GM18951 (cell line): ENCODE results near the gene CBY1.
"Not testable (repeated sequence)": the region's sequence is repeated elsewhere in the genome, so short reads cannot be mapped to it uniquely, and the experiment has no call there.

Experiments
- POLR2A ChIP-seq: IDR thresholded peaks from 4 replicates; pipeline ENCODE4 v1.6.1; 2011; ENCODE audit warnings: mild to moderate bottlenecking; ENCODE audit not compliant: insufficient read length, insufficient read depth; ENCODE audit errors: extremely low read depth
- in situ Hi-C: fragments of 300-500 bp; cut with MboI; formaldehyde crosslinking; loops from one replicate; pipeline ENCODE4 v1.12.0; 2022; ENCODE audit warnings: low sequenced_read_pairs, mixed read lengths, inconsistent platforms; ENCODE audit not compliant: unreplicated experiment

The CBY1 gene

DNA sequence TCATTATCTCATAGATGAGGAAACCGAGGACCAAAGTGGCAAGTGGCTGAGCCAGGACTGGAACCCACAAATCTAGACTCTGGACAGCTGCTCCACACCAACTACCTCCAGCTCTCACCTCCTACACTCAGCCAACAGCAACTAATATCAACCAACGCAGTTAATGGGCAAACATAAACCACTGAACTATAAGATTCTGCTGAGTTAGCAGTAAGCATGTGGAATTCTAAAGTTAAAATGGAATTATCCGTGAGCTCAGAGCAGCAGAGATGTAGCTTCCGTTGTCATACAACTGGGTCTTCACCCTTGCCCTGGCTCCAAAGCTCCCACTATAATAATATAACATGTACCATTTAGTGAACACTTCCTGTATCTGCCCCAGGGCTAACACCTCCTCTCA, 27.3 kb upstream of the CBY1 start:
- TF ChIP-seq POLR2A = no peak
- in situ Hi-C loops = no loop called here

DNA sequence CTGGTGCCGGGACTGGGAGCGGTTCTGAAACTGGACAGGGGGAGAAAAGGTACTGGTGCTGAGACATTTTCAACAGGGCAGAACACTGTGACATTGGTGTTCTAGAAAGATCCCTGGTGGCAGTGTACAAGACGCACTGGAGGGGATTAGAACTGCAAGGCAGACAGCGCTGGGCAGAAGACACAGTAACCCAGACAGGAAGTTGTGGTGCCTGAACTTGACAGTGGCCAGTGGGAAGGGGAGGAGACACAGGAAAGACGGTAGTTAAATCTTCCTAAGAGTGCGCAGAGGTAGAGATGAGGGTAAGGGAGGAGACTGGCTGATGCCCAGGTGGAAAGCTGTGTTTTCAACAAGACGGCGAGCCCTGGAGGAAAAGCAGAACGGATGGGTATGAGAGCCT, 24.7 kb upstream of the CBY1 start:
- in situ Hi-C loops = no loop called here
- TF ChIP-seq POLR2A = no peak

- in situ Hi-C loops = no loop called here
- no peak for TF ChIP-seq POLR2A
Observed at GRCh38 chr22:38632528-38632927, 23.9 kb upstream of the CBY1 start.

- TF ChIP-seq POLR2A = no peak
- in situ Hi-C loops = no loop called here
Observed at GRCh38 chr22:38638216-38638615, 18.2 kb upstream of the CBY1 start.

DNA sequence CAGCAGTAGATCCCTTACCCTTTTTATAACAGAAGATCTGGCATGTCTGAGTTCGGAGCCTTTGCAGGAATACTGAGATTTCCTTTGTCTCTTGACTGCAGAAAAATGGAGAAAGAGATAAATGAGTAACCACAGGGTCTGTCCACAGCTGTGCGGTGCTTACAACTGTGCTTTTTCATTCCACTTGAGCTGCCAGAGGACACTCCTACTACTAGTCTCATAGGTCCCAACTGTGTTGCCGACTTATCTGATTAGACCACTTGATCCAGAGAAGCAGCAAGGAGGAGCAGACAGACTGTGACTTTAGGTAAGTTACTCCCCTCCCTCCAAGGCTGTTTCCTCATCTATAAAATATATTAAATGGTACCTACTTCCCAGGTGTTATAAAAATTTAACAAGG, 17.7 kb upstream of the CBY1 start:
- TF ChIP-seq POLR2A = no peak
- in situ Hi-C loops = no loop called here

DNA sequence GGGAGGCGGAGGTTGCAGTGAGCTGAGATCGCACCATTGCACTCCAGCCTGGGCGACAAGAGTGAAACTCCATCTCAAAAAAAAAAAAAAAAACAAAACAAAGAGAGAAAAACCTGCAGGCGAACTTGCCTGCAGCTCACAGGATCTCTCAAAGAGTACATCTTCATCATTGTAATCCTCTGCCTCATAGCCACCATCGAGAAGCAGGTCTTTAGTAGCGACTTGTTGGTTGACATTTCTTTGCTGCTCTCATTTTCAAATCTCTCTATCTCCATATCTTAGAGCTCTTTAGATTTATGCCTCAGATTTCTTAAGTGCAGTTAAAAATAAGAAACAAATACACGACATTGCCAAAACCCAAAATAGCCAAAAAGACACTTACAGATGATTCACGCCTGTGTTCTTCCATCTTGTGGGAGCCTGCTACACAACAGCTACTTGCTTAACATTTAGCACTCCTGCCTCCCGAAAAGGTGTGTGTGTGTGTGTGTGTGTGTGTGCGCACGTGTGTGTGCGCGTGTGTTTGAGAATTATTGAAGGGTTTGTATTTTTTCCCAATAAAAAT, 14.9 kb upstream of the CBY1 start:
- TF ChIP-seq POLR2A = no peak
- in situ Hi-C loops = no loop called here

DNA sequence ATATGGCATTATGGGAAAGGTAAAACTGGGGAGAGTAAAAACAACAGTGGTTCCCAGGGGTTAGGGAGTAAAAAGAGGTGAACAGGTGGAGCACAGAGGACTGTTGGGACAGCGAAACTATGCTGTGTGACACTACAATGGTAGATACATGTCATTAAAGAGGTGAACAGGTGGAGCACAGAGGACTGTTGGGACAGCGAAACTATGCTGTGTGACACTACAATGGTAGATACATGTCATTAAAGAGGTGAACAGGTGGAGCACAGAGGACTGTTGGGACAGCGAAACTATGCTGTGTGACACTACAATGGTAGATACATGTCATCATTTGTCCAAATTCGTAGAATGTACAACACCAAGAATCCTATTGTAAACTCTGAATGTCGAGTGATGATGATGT, 12.2 kb upstream of the CBY1 start:
- in situ Hi-C loops = not testable (repeated sequence)

- TF ChIP-seq POLR2A = no peak
- in situ Hi-C loops = no loop called here
Observed at GRCh38 chr22:38645430-38645829, 11.0 kb upstream of the CBY1 start.

DNA sequence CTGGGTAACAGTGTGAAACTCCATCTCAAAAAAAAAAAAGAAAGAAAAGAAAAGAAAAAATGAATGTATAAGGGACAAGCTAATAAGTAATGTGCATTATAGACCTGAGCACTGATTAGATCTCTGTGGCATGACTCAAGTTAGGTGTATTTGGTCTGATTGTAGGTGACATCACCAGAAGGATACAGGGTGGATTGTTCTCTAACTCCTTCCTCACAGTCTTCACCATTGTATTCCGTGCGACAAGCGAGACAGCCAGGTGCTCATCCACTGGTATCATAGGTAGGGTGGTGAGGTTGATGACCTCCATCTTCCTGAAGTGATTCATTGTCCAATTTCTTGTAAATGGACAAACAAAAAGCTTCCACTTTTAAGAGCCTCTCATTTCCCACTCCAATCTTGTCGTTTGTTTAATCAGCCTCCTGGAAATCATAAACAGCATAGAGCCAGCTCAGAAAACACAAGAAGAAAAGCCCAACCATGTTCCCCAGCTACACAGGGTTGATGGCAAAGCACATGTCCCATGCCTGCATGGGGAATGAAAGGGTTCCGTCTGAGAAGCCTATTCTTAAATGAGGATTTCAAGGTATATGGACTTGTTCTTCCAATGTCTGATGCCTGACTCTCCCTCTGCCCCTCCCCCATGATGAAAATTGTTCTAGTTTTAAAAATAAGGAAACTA, 6.5 kb upstream of the CBY1 start:
- in situ Hi-C loops = no loop called here
- TF ChIP-seq POLR2A = no peak

- in situ Hi-C loops = no loop called here
Observed at GRCh38 chr22:38652859-38653258, 3.6 kb upstream of the CBY1 start.

GRCh38 chr22:38653741-38654140, 2.7 kb upstream of the CBY1 start:
- TF ChIP-seq POLR2A = no peak
- in situ Hi-C loops = no loop called here

More at GRCh38 chr22:38652859-38653258, 3.6 kb upstream of the CBY1 start:
- no peak for TF ChIP-seq POLR2A

GRCh38 chr22:38655519-38656255, 751 bp upstream of the CBY1 start:
- no peak for TF ChIP-seq POLR2A
- in situ Hi-C loops = no loop called here

- TF ChIP-seq POLR2A = no peak
- in situ Hi-C loops = no loop called here
Observed at GRCh38 chr22:38657045-38657909, 839 bp downstream of the CBY1 start.
